PC-9 (cell line): Measurements from ENCODE around the gene STK26.

Experiments
- CTCF ChIP-seq: fragments of 200-600 bp; sonication (generic); conservative IDR thresholded peaks from 2 replicates; pipeline ENCODE4 v1.6.1; 2017; ENCODE audit warnings: mixed run types, antibody characterized with exemption, mild to moderate bottlenecking, moderate library complexity
- EZH2 ChIP-seq: fragments of 200-600 bp; sonication (generic); IDR thresholded peaks from 2 replicates; pipeline ENCODE4 v1.8.0; 2017; ENCODE audit warnings: antibody characterized with exemption, low read depth

- no peak for TF ChIP-seq CTCF
- no peak for TF ChIP-seq EZH2
Measured at GRCh38 chrX:132059973-132060540, 37.0 kb downstream of the STK26 start.
